Neural cell (in vitro differentiated cells): ENCODE measurements around the gene MYLK. TPM values are rescaled to one million over a fixed set of nuclear protein-coding genes. Genes with fewer than 3 reads are reported as not detected.

Experiments
- H2AFZ ChIP-seq: fragments of 200-600, 300-800 bp; sonication (generic), shearing (Covaris generic); 2 replicates; pipeline ENCODE4 v1.6.0; 2014; ENCODE audit warnings: low read depth, mild to moderate bottlenecking, antibody characterized with exemption, low read length, moderate library complexity
- H3F3A ChIP-seq: fragments of 200-600 bp; shearing (Covaris generic); 2 replicates; pipeline ENCODE4 v1.6.1; 2016; ENCODE audit warnings: mild to moderate bottlenecking, moderate library complexity, mixed read lengths, antibody characterized with exemption, low read length; ENCODE audit not compliant: insufficient read depth, poor library complexity, severe bottlenecking
- H3K27ac ChIP-seq: fragments of 200-600, 300-800 bp; sonication (generic), shearing (Covaris generic); 2 replicates; pipeline ENCODE4 v1.5.1; 2014; ENCODE audit warnings: mild to moderate bottlenecking, low read length, moderate library complexity
- H3K27me3 ChIP-seq: fragments of 300-800, 200-600 bp; sonication (generic), shearing (Covaris generic); 2 replicates; pipeline ENCODE4 v1.6.0; 2014; ENCODE audit warnings: mild to moderate bottlenecking, low read depth, low read length, moderate library complexity; ENCODE audit not compliant: insufficient read depth
- H3K36me3 ChIP-seq: fragments of 300-800, 200-600 bp; sonication (generic), shearing (Covaris generic); 2 replicates; pipeline ENCODE4 v1.5.1; 2014; ENCODE audit warnings: mild to moderate bottlenecking, antibody characterized with exemption, low read length, moderate library complexity; ENCODE audit not compliant: insufficient read depth
- H3K4me2 ChIP-seq: fragments of 300-800, 200-600 bp; sonication (generic), shearing (Covaris generic); 2 replicates; pipeline ENCODE4 v1.6.0; 2014; ENCODE audit warnings: mild to moderate bottlenecking, low read length
- H3K4me3 ChIP-seq: fragments of 300-800, 200-600 bp; sonication (generic), shearing (Covaris generic); 2 replicates; pipeline ENCODE4 v1.5.1; 2014; ENCODE audit warnings: mild to moderate bottlenecking, low read length, moderate library complexity
- H3K79me2 ChIP-seq: fragments of 200-600 bp; shearing (Covaris generic); replicated peaks from 2 replicates; pipeline ENCODE4 v1.6.0; 2014; ENCODE audit warnings: mild to moderate bottlenecking, low read length, moderate library complexity; ENCODE audit not compliant: insufficient read depth
- H3K9ac ChIP-seq: fragments of 300-800, 200-600 bp; sonication (generic), shearing (Covaris generic); 2 replicates; pipeline ENCODE4 v1.6.1; 2016; ENCODE audit warnings: mild to moderate bottlenecking, low read length, mixed read lengths
- H3K9me2 ChIP-seq: fragments of 200-600 bp; shearing (Covaris generic); 2 replicates; pipeline ENCODE4 v1.6.1; 2016; ENCODE audit warnings: mild to moderate bottlenecking, low read length, mixed read lengths; ENCODE audit not compliant: insufficient read depth
- H3K9me3 ChIP-seq: fragments of 200-600, 300-800 bp; sonication (generic), shearing (Covaris generic); 2 replicates; pipeline ENCODE4 v1.6.1; 2016; ENCODE audit warnings: mild to moderate bottlenecking, mixed run types, low read length, moderate library complexity, mixed read lengths
- H4K20me1 ChIP-seq: fragments of 200-600 bp; shearing (Covaris generic); 2 replicates; pipeline ENCODE4 v1.6.1; 2016; ENCODE audit warnings: mild to moderate bottlenecking, mixed run types; ENCODE audit not compliant: insufficient read depth
- EP300 ChIP-seq: fragments of 450-650 bp; conservative IDR thresholded peaks from 2 replicates; pipeline ENCODE4 v1.6.1; 2014; ENCODE audit warnings: antibody characterized with exemption, mild to moderate bottlenecking, moderate library complexity; ENCODE audit not compliant: poor library complexity, severe bottlenecking
- EZH2 ChIP-seq: fragments of 200-600, 300-800 bp; shearing (Covaris generic), sonication (generic); IDR thresholded peaks from 2 replicates; pipeline ENCODE4 v1.6.1; 2014; ENCODE audit warnings: antibody characterized with exemption, low read length, borderline replicate concordance, mild to moderate bottlenecking; ENCODE audit not compliant: insufficient read depth, poor library complexity, severe bottlenecking
- MXI1 ChIP-seq: fragments of 450-650 bp; conservative IDR thresholded peaks from 2 replicates; pipeline ENCODE4 v1.6.1; 2014; ENCODE audit warnings: antibody characterized with exemption, mild to moderate bottlenecking; ENCODE audit not compliant: poor library complexity, severe bottlenecking
- POLR2AphosphoS5 ChIP-seq: IDR thresholded peaks from 2 replicates; pipeline ENCODE4 v1.6.1; 2012
- RAD21 ChIP-seq: fragments of 450-650 bp; conservative IDR thresholded peaks from 2 replicates; pipeline ENCODE4 v1.6.1; 2014; ENCODE audit warnings: antibody characterized with exemption, mild to moderate bottlenecking, moderate library complexity
- SMC3 ChIP-seq: fragments of 450-650 bp; conservative IDR thresholded peaks from 2 replicates; pipeline ENCODE4 v1.6.1; 2014; ENCODE audit warnings: antibody characterized with exemption, mild to moderate bottlenecking, moderate library complexity; ENCODE audit not compliant: poor library complexity
- TAF1 ChIP-seq: IDR thresholded peaks from 2 replicates; pipeline ENCODE4 v1.6.1; 2012; ENCODE audit warnings: low read depth
- polyA plus RNA-seq: library from polyadenylated mRNA; depleted of rRNA; stranded (reverse); fragments of >200 nt; gene quantifications from 2 replicates; pipeline ENCODE4 v1.2.3, GENCODE V29; 2014
- TF ChIP-seq, protein P1 (sequence below): fragments of 450-650 bp; IDR thresholded peaks from 2 replicates; pipeline ENCODE4 v1.5.1; 2014; ENCODE audit warnings: antibody characterized with exemption, mild to moderate bottlenecking, moderate library complexity; ENCODE audit not compliant: poor library complexity, severe bottlenecking
- TF ChIP-seq, protein P2 (sequence below): IDR thresholded peaks from 2 replicates; pipeline ENCODE4 v1.6.1; 2012; ENCODE audit warnings: borderline replicate concordance

MYLK gene
- polyA plus RNA-seq, 1 donor from 2014 or later, result 0.43 TPM

DNA sequence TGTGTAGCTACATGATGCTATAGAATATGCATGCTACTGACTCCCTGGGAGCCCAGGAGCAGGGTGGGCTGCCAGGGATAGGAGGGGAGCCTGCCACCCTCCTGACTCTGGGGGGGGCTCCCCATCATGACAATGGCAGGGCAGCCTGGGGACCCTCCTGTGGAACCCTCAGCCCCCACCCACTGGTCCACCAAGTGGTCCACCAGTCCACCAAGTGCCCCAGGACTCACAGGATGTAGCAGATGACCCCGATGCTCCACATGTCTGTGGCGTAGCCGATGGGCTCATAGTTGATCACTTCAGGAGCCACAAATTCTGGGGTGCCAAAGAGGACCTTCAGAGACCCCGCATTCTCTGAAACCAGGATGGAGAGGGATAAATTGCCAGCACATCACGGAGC lies 246.3 kb downstream of the MYLK start:
- Histone ChIP-seq H3K27ac (no peak overlapping the region), H3K9ac (no peak overlapping the region), H4K20me1 (no peaks in the 10 kb centered on the region), H3K4me2 (no peak overlapping the region), H3K36me3 (no peaks in the 10 kb centered on the region), H3K27me3 (no peaks in the 10 kb centered on the region), H3K9me2 (no peaks in the 10 kb centered on the region), H3K9me3 (no peaks in the 10 kb centered on the region), H3K4me3 (no peak overlapping the region), H3K79me2 (no peaks in the 10 kb centered on the region), H2AFZ (no peak overlapping the region), H3F3A (no peaks in the 10 kb centered on the region)
- no peak for TF ChIP-seq MXI1
- TF ChIP-seq, protein P1, sequence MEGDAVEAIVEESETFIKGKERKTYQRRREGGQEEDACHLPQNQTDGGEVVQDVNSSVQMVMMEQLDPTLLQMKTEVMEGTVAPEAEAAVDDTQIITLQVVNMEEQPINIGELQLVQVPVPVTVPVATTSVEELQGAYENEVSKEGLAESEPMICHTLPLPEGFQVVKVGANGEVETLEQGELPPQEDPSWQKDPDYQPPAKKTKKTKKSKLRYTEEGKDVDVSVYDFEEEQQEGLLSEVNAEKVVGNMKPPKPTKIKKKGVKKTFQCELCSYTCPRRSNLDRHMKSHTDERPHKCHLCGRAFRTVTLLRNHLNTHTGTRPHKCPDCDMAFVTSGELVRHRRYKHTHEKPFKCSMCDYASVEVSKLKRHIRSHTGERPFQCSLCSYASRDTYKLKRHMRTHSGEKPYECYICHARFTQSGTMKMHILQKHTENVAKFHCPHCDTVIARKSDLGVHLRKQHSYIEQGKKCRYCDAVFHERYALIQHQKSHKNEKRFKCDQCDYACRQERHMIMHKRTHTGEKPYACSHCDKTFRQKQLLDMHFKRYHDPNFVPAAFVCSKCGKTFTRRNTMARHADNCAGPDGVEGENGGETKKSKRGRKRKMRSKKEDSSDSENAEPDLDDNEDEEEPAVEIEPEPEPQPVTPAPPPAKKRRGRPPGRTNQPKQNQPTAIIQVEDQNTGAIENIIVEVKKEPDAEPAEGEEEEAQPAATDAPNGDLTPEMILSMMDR, result no peak
- TF ChIP-seq EZH2, result no peak
- TF ChIP-seq RAD21, result no peak
- TF ChIP-seq POLR2AphosphoS5, result no peak

GRCh38 chr3:123637131-123637530 lies 247.0 kb downstream of the MYLK start:
- Histone ChIP-seq H3K36me3 (no peaks in the 10 kb centered on the region), H3K27me3 (no peaks in the 10 kb centered on the region), H3K9me3 (no peaks in the 10 kb centered on the region), H3K9ac (no peak overlapping the region), H3K4me3 (no peak overlapping the region), H3K79me2 (no peaks in the 10 kb centered on the region), H2AFZ (no peak overlapping the region), H3K27ac (no peak overlapping the region), H3F3A (no peaks in the 10 kb centered on the region), H3K9me2 (no peaks in the 10 kb centered on the region), H4K20me1 (no peaks in the 10 kb centered on the region), H3K4me2 (no peak overlapping the region)
- TF ChIP-seq, protein P2, sequence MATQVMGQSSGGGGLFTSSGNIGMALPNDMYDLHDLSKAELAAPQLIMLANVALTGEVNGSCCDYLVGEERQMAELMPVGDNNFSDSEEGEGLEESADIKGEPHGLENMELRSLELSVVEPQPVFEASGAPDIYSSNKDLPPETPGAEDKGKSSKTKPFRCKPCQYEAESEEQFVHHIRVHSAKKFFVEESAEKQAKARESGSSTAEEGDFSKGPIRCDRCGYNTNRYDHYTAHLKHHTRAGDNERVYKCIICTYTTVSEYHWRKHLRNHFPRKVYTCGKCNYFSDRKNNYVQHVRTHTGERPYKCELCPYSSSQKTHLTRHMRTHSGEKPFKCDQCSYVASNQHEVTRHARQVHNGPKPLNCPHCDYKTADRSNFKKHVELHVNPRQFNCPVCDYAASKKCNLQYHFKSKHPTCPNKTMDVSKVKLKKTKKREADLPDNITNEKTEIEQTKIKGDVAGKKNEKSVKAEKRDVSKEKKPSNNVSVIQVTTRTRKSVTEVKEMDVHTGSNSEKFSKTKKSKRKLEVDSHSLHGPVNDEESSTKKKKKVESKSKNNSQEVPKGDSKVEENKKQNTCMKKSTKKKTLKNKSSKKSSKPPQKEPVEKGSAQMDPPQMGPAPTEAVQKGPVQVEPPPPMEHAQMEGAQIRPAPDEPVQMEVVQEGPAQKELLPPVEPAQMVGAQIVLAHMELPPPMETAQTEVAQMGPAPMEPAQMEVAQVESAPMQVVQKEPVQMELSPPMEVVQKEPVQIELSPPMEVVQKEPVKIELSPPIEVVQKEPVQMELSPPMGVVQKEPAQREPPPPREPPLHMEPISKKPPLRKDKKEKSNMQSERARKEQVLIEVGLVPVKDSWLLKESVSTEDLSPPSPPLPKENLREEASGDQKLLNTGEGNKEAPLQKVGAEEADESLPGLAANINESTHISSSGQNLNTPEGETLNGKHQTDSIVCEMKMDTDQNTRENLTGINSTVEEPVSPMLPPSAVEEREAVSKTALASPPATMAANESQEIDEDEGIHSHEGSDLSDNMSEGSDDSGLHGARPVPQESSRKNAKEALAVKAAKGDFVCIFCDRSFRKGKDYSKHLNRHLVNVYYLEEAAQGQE, result no peak
- TF ChIP-seq TAF1 (no peak), RAD21 (no peak), EP300 (no peak), POLR2AphosphoS5 (no peak), SMC3 (no peak), EZH2 (no peak), MXI1 (no peak)
- TF ChIP-seq, protein P1, result no peak
